HEK293 (cell line): ENCODE data around the gene MGST3.

Source experiments
- GFI1B ChIP-seq: fragments of 450-650 bp; formaldehyde crosslinking; IDR thresholded peaks from 2 replicates; pipeline ENCODE4 v1.5.1; 2016; ENCODE audit warnings: missing biosample characterization, missing genetic modification characterization
- HOXD13 ChIP-seq: sonication (generic); formaldehyde crosslinking; IDR thresholded peaks from 2 replicates; pipeline ENCODE4 v1.8.0; 2022; ENCODE audit warnings: missing genetic modification reagents, borderline replicate concordance
- KLF17 ChIP-seq: fragments of 450-650 bp; formaldehyde crosslinking; IDR thresholded peaks from 2 replicates; pipeline ENCODE4 v1.5.1; 2016; ENCODE audit warnings: missing biosample characterization, missing genetic modification characterization
- KLF8 ChIP-seq: fragments of 450-650 bp; formaldehyde crosslinking; IDR thresholded peaks from 2 replicates; pipeline ENCODE4 v1.5.1; 2016; ENCODE audit warnings: missing biosample characterization, missing genetic modification characterization
- PATZ1 ChIP-seq: fragments of 450-650 bp; formaldehyde crosslinking; IDR thresholded peaks from 2 replicates; pipeline ENCODE4 v1.5.1; 2016; ENCODE audit warnings: missing biosample characterization, missing genetic modification characterization
- SCRT2 ChIP-seq: fragments of 450-650 bp; formaldehyde crosslinking; IDR thresholded peaks from 2 replicates; pipeline ENCODE4 v1.5.1; 2016; ENCODE audit warnings: missing biosample characterization, missing genetic modification characterization
- SP7 ChIP-seq: fragments of 450-650 bp; formaldehyde crosslinking; IDR thresholded peaks from 2 replicates; pipeline ENCODE4 v1.5.1; 2016; ENCODE audit warnings: missing biosample characterization, missing genetic modification characterization
- ZBTB1 ChIP-seq: fragments of 450-650 bp; formaldehyde crosslinking; IDR thresholded peaks from 2 replicates; pipeline ENCODE4 v1.5.1; 2016; ENCODE audit warnings: missing biosample characterization, missing genetic modification characterization
- ZEB2 ChIP-seq: fragments of 450-650 bp; formaldehyde crosslinking; IDR thresholded peaks from 2 replicates; pipeline ENCODE4 v1.5.1; 2016; ENCODE audit warnings: missing biosample characterization, missing genetic modification characterization
- ZIC2 ChIP-seq: fragments of 450-650 bp; formaldehyde crosslinking; IDR thresholded peaks from 2 replicates; pipeline ENCODE4 v1.5.1; 2016; ENCODE audit warnings: missing biosample characterization, missing genetic modification characterization
- ZNF221 ChIP-seq: fragments of 450-650 bp; formaldehyde crosslinking; IDR thresholded peaks from 2 replicates; pipeline ENCODE4 v1.5.1; 2017; ENCODE audit warnings: missing biosample characterization, missing genetic modification characterization, borderline replicate concordance
- ZNF223 ChIP-seq: fragments of 450-650 bp; formaldehyde crosslinking; IDR thresholded peaks from 2 replicates; pipeline ENCODE4 v1.5.1; 2016; ENCODE audit warnings: missing biosample characterization, missing genetic modification characterization
- ZNF266 ChIP-seq: fragments of 450-650 bp; formaldehyde crosslinking; IDR thresholded peaks from 2 replicates; pipeline ENCODE4 v1.5.1; 2016; ENCODE audit warnings: missing biosample characterization, missing genetic modification characterization, low read depth
- ZNF391 ChIP-seq: fragments of 450-650 bp; formaldehyde crosslinking; IDR thresholded peaks from 2 replicates; pipeline ENCODE4 v1.5.1; 2016; ENCODE audit warnings: low read depth, missing biosample characterization, missing genetic modification characterization, borderline replicate concordance
- ZNF501 ChIP-seq: fragments of 450-650 bp; formaldehyde crosslinking; IDR thresholded peaks from 2 replicates; pipeline ENCODE4 v1.5.1; 2016; ENCODE audit warnings: missing biosample characterization, missing genetic modification characterization
- ZNF555 ChIP-seq: fragments of 450-650 bp; formaldehyde crosslinking; conservative IDR thresholded peaks from 2 replicates; pipeline ENCODE4 v1.5.1; 2017; ENCODE audit warnings: missing biosample characterization, mild to moderate bottlenecking, missing genetic modification characterization, inconsistent platforms
- ZNF600 ChIP-seq: fragments of 450-650 bp; formaldehyde crosslinking; IDR thresholded peaks from 2 replicates; pipeline ENCODE4 v1.5.1; 2016; ENCODE audit warnings: missing biosample characterization, missing genetic modification characterization
- ZNF785 ChIP-seq: fragments of 450-650 bp; formaldehyde crosslinking; IDR thresholded peaks from 2 replicates; pipeline ENCODE4 v1.5.1; 2016; ENCODE audit warnings: missing biosample characterization, missing genetic modification characterization
- ZNF830 ChIP-seq: fragments of 450-650 bp; IDR thresholded peaks from 2 replicates; pipeline ENCODE4 v1.5.0; 2018; ENCODE audit warnings: missing biosample characterization, missing genetic modification characterization, low read depth, mild to moderate bottlenecking, moderate library complexity
- ZNF843 ChIP-seq: fragments of 450-650 bp; formaldehyde crosslinking; IDR thresholded peaks from 2 replicates; pipeline ENCODE4 v1.5.1; 2016; ENCODE audit warnings: missing biosample characterization, missing genetic modification characterization
- ZSCAN4 ChIP-seq: fragments of 450-650 bp; formaldehyde crosslinking; IDR thresholded peaks from 2 replicates; pipeline ENCODE4 v1.5.1; 2017; ENCODE audit warnings: missing biosample characterization, missing genetic modification characterization
- ZXDB ChIP-seq: fragments of 450-650 bp; formaldehyde crosslinking; IDR thresholded peaks from 2 replicates; pipeline ENCODE4 v1.5.1; 2016; ENCODE audit warnings: missing biosample characterization, missing genetic modification characterization
- TF ChIP-seq, protein P1 (sequence below): fragments of 450-650 bp; formaldehyde crosslinking; IDR thresholded peaks from 2 replicates; pipeline ENCODE4 v1.5.1; 2016; ENCODE audit warnings: missing biosample characterization, missing genetic modification characterization
- TF ChIP-seq, protein P2 (sequence below): fragments of 450-650 bp; formaldehyde crosslinking; IDR thresholded peaks from 2 replicates; pipeline ENCODE4 v1.5.1; 2016; ENCODE audit warnings: missing biosample characterization, missing genetic modification characterization, low read depth
- TF ChIP-seq, protein P3 (sequence below): fragments of 450-650 bp; formaldehyde crosslinking; IDR thresholded peaks from 2 replicates; pipeline ENCODE4 v1.5.1; 2016; ENCODE audit warnings: missing biosample characterization, missing genetic modification characterization

Gene MGST3

DNA sequence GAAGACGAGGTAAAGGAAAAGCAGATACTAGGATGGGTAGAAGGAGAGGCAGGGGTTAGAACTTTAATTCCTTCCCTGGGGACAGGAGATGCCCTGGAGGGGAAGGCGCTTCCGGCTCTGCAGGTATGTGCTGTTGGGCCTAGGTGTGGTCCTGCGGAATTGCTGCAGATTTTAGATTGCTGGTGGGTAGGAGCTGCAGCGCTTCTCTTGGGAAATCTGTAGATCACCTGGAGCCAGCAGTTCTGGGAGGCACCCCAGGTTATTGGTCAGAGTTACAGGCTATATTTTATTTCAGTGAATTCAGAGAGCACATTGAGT, 1.1 kb downstream of the MGST3 start (continued):
- TF ChIP-seq, protein P1, sequence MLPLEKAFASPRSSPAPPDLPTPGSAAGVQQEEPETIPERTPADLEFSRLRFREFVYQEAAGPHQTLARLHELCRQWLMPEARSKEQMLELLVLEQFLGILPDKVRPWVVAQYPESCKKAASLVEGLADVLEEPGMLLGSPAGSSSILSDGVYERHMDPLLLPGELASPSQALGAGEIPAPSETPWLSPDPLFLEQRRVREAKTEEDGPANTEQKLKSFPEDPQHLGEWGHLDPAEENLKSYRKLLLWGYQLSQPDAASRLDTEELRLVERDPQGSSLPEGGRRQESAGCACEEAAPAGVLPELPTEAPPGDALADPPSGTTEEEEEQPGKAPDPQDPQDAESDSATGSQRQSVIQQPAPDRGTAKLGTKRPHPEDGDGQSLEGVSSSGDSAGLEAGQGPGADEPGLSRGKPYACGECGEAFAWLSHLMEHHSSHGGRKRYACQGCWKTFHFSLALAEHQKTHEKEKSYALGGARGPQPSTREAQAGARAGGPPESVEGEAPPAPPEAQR (tag by site-specific recombination) = no peak
- no peak; the same call in 1 of the 2 replicates for TF ChIP-seq PATZ1 (tag by site-specific recombination)
- TF ChIP-seq ZNF501 = no peak
- TF ChIP-seq KLF17 (tag by site-specific recombination) = peak; percentile 60; the same call in 1 of the 2 replicates
- TF ChIP-seq SCRT2 (tag by site-specific recombination) = 0 out of 2 replicates have a peak, but pooled peaks have one; percentile 1
- no peak for TF ChIP-seq GFI1B
- no peak for TF ChIP-seq ZNF830
- no peak for TF ChIP-seq HOXD13 (CRISPR knock-in tag)
- peak; percentile 2; the same call in 1 of the 2 replicates for TF ChIP-seq ZNF600 (tag by site-specific recombination)
- 0 out of 2 replicates have a peak, but pooled peaks have one; percentile 16 for TF ChIP-seq KLF8 (tag by site-specific recombination)
- TF ChIP-seq ZXDB (tag by site-specific recombination) = peak; percentile 7; the same call in 1 of the 2 replicates
- no peak for TF ChIP-seq ZNF391 (tag by site-specific recombination)
- TF ChIP-seq ZNF843 (tag by site-specific recombination) = no peak
- no peak for TF ChIP-seq ZNF223
- TF ChIP-seq ZNF221 (tag by site-specific recombination) = no peak
- TF ChIP-seq ZSCAN4 = no peak
- TF ChIP-seq ZBTB1 (tag by site-specific recombination) = no peak
- TF ChIP-seq ZIC2 (tag by site-specific recombination) = 0 out of 2 replicates have a peak, but pooled peaks have one; percentile 13
- TF ChIP-seq SP7 (tag by site-specific recombination) = peak; percentile 33
- TF ChIP-seq, protein P2, sequence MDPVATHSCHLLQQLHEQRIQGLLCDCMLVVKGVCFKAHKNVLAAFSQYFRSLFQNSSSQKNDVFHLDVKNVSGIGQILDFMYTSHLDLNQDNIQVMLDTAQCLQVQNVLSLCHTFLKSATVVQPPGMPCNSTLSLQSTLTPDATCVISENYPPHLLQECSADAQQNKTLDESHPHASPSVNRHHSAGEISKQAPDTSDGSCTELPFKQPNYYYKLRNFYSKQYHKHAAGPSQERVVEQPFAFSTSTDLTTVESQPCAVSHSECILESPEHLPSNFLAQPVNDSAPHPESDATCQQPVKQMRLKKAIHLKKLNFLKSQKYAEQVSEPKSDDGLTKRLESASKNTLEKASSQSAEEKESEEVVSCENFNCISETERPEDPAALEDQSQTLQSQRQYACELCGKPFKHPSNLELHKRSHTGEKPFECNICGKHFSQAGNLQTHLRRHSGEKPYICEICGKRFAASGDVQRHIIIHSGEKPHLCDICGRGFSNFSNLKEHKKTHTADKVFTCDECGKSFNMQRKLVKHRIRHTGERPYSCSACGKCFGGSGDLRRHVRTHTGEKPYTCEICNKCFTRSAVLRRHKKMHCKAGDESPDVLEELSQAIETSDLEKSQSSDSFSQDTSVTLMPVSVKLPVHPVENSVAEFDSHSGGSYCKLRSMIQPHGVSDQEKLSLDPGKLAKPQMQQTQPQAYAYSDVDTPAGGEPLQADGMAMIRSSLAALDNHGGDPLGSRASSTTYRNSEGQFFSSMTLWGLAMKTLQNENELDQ (tag by site-specific recombination) = no peak
- TF ChIP-seq ZNF266 (tag by site-specific recombination) = no peak
- TF ChIP-seq, protein P3, sequence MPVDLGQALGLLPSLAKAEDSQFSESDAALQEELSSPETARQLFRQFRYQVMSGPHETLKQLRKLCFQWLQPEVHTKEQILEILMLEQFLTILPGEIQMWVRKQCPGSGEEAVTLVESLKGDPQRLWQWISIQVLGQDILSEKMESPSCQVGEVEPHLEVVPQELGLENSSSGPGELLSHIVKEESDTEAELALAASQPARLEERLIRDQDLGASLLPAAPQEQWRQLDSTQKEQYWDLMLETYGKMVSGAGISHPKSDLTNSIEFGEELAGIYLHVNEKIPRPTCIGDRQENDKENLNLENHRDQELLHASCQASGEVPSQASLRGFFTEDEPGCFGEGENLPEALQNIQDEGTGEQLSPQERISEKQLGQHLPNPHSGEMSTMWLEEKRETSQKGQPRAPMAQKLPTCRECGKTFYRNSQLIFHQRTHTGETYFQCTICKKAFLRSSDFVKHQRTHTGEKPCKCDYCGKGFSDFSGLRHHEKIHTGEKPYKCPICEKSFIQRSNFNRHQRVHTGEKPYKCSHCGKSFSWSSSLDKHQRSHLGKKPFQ (tag by site-specific recombination) = no peak
- TF ChIP-seq ZNF785 (tag by site-specific recombination) = no peak
- TF ChIP-seq ZEB2 (tag by site-specific recombination) = peak; percentile 34; the same call in 1 of the 2 replicates
- TF ChIP-seq ZNF555 (tag by site-specific recombination) = no peak
